Hepatocyte (in vitro differentiated cells): ENCODE results near the gene MORC3.
"Not testable (repeated sequence)": the region's sequence is repeated elsewhere in the genome, so short reads cannot be mapped to it uniquely, and the experiment has no call there.

ENCODE experiments used
- CTCF ChIP-seq: fragments of 200-600 bp; sonication (generic); IDR thresholded peaks from 2 replicates; pipeline ENCODE4 v1.5.1; 2016; ENCODE audit warnings: antibody characterized with exemption, mild to moderate bottlenecking; ENCODE audit not compliant: poor library complexity
- EZH2 ChIP-seq: fragments of 200-600 bp; sonication (generic); IDR thresholded peaks from 2 replicates; pipeline ENCODE4 v1.6.1; 2016; ENCODE audit warnings: antibody characterized with exemption, mild to moderate bottlenecking, borderline replicate concordance

DNA sequence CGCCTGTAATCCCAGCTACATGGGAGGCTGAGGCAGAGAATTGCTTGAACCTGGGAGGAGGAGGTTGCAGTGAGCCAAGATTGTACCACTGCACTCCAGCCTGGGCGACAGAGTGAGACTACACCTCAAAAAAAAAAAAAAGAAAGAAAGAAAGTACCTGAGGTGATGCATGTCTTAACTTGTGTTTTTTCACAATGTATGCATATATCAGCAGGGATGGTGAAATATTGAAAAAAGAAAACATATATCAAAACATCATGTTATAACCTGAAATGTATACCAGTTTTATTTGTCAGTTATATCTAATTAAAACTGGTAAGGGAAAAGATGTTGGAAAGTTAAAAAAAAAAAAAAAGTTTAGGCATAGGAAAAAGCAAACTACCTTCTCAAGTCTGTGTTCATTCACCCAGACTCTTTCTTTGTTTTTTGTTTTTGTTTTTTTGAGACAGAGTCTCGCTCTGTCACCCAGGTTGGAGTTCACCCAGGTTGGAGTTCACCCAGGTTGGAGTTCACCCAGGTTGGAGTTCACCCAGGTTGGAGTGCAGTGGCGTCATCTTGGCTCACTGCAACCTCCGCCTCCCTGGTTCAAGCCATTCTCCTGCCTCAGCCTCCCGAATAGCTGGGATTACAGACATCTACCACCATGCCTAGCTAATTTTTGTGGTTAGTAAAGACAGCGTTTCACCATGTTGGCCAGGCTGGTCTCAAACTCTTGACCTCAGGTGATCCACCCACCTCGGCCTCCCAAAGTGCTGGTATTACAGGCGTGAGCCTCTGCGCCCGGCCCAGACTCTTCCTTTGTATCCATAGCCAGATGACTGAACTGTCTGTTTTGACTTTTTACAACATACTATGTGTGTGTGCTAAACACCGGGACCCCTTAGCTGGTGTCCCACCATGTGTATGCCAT lies 49.0 kb upstream of the MORC3 start:
- not testable (repeated sequence) for TF ChIP-seq CTCF, EZH2
